Liver (tissue), 3 donors: ENCODE measurements around the gene FAH.

Experiments
- JUND ChIP-seq, 2 donors: IDR thresholded peaks; 2 replicates each; pipeline ENCODE4 v1.6.1; 2016; ENCODE audit warnings: antibody characterized with exemption in 2 of 2
- SP1 ChIP-seq: IDR thresholded peaks from 2 replicates; pipeline ENCODE4 v1.6.1; 2018; ENCODE audit warnings: antibody characterized with exemption, mild to moderate bottlenecking
- TAF1 ChIP-seq: conservative IDR thresholded peaks from 2 replicates; pipeline ENCODE4 v1.6.1; 2016; ENCODE audit warnings: antibody characterized with exemption, mild to moderate bottlenecking
- TF ChIP-seq, protein P1 (sequence below): fragments of 150-350 bp; IDR thresholded peaks from 2 replicates; pipeline ENCODE4 v1.5.1; 2017; ENCODE audit warnings: improper control_type of control experiment, low read depth, low read length; ENCODE audit not compliant: missing input control
- donor health status: healthy.
- donor health status: healthy.

DNA sequence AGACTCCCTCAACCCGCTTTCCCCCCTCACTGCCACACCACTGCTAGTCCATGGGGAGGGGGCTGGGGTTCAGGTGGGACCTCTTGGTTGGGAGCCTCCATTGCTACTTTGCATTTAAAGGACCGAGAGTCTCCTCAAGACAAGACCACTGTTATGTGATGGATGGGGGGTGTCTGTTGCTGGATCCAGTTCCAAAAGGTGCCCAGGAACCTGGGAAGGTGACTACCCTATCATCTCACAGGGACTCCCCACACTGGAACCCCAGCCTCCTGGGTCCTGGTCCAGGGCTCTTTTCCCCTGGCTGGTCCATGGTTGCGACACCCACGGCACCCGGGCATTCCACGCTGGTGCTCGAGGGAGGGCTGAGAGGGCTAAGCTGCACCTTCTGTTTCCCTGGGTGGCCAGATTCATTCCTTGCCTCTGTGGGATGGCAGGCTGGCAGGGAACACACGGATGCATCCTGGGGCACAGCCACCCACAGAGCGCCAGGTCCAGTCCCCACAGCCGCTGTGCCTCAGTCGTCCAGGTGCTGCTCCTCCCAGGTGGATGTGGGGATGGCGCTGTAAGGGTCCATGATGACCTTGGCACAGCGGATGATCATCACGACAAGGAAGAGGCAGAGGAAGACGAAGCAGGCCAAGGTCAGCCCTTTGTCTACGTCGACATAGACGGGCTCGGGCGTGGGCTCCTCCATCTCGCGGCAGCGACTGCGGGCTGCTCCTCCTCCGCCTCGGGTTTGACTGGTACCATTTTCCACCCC, 48.6 kb downstream of the FAH start:
- TF ChIP-seq JUND (IDR thresholded peaks at IDR 0.05) (no peak), SP1 (no peak), TAF1 (no peak)
- TF ChIP-seq, protein P1, sequence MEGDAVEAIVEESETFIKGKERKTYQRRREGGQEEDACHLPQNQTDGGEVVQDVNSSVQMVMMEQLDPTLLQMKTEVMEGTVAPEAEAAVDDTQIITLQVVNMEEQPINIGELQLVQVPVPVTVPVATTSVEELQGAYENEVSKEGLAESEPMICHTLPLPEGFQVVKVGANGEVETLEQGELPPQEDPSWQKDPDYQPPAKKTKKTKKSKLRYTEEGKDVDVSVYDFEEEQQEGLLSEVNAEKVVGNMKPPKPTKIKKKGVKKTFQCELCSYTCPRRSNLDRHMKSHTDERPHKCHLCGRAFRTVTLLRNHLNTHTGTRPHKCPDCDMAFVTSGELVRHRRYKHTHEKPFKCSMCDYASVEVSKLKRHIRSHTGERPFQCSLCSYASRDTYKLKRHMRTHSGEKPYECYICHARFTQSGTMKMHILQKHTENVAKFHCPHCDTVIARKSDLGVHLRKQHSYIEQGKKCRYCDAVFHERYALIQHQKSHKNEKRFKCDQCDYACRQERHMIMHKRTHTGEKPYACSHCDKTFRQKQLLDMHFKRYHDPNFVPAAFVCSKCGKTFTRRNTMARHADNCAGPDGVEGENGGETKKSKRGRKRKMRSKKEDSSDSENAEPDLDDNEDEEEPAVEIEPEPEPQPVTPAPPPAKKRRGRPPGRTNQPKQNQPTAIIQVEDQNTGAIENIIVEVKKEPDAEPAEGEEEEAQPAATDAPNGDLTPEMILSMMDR, result no peak
